Gastroesophageal sphincter (tissue), 4 donors: ENCODE results near the gene RASGRP3. TPM values are rescaled to one million over a fixed set of nuclear protein-coding genes. Genes with fewer than 3 reads are reported as not detected.

Source experiments
- ATAC-seq: fragments of 150-250 bp; one replicate; pipeline ENCODE4 v1.9.1; 2016; ENCODE audit warnings: mild to moderate bottlenecking, moderate library complexity
- H3K27ac ChIP-seq, 4 donors: fragments of 200-600 bp; sonication (generic) in 3 of 4; 1 replicate in 3 of 4; 2 replicates in 1 of 4; pipeline ENCODE4 v1.5.1; 2016 to 2019
- H3K27me3 ChIP-seq: fragments of 200-600 bp; sonication (generic); one replicate; pipeline ENCODE4 v1.5.1; 2019
- H3K36me3 ChIP-seq, 2 donors: fragments of 200-600 bp; sonication (generic); one replicate each; pipeline ENCODE4 v1.5.1; 2019; ENCODE audit warnings: control low read depth in 1 of 2
- H3K4me1 ChIP-seq, 3 donors: fragments of 200-600 bp; sonication (generic); 1 replicate in 2 of 3; 2 replicates in 1 of 3; pipeline ENCODE4 v1.5.1; 2016 to 2019; ENCODE audit warnings: control low read depth in 2 of 3
- H3K4me3 ChIP-seq, 2 donors: fragments of 200-600 bp; sonication (generic); one replicate each; pipeline ENCODE4 v1.5.1; 2019; ENCODE audit warnings: mild to moderate bottlenecking in 1 of 2, moderate library complexity in 1 of 2
- H3K9me3 ChIP-seq, 3 donors: fragments of 200-600 bp; sonication (generic); one replicate each; pipeline ENCODE4 v1.5.1; 2017 to 2019; ENCODE audit warnings: control low read depth in 2 of 3
- EP300 ChIP-seq: sonication (generic); formaldehyde crosslinking; IDR thresholded peaks from one replicate; pipeline ENCODE4 v1.6.1; 2017; ENCODE audit warnings: antibody characterized with exemption, mild to moderate bottlenecking
- POLR2A ChIP-seq, 2 donors: fragments of 450-650 bp; IDR thresholded peaks; one replicate each; pipeline ENCODE4 v1.6.1; 2017; ENCODE audit warnings: antibody characterized with exemption in 2 of 2, mild to moderate bottlenecking in 2 of 2, moderate library complexity in 1 of 2
- POLR2AphosphoS5 ChIP-seq: sonication (generic); formaldehyde crosslinking; IDR thresholded peaks from one replicate; pipeline ENCODE4 v1.6.1; 2017; ENCODE audit warnings: antibody characterized with exemption
- WGBS, 2 donors: methylation state at CpG; one replicate each; pipeline ENCODE4 v1.1.5; 2018; ENCODE audit warnings: low coverage in 1 of 2; 5-methylcytosine and 5-hydroxymethylcytosine counted together
- total RNA-seq, 4 donors: library from RNA; depleted of rRNA; stranded (reverse); fragments of >200 nt; gene quantifications; one replicate each; pipeline ENCODE4 v1.1.0, GENCODE V29; 2016
- TF ChIP-seq, protein P1 (sequence below), 4 experiments: fragments of 200-600 bp in 2 of 4; fragments of 450-650 bp in 2 of 4; sonication (generic) in 1 of 4; IDR thresholded peaks; one replicate each; pipeline ENCODE4 v1.5.1; 2017 to 2019; ENCODE audit warnings: antibody characterized with exemption in 4 of 4, mild to moderate bottlenecking in 2 of 4, moderate library complexity in 2 of 4

The RASGRP3 gene
- total RNA-seq, 4 donors from 2014 or later = 2.6 to 23.3 (median 8.3) TPM

DNA sequence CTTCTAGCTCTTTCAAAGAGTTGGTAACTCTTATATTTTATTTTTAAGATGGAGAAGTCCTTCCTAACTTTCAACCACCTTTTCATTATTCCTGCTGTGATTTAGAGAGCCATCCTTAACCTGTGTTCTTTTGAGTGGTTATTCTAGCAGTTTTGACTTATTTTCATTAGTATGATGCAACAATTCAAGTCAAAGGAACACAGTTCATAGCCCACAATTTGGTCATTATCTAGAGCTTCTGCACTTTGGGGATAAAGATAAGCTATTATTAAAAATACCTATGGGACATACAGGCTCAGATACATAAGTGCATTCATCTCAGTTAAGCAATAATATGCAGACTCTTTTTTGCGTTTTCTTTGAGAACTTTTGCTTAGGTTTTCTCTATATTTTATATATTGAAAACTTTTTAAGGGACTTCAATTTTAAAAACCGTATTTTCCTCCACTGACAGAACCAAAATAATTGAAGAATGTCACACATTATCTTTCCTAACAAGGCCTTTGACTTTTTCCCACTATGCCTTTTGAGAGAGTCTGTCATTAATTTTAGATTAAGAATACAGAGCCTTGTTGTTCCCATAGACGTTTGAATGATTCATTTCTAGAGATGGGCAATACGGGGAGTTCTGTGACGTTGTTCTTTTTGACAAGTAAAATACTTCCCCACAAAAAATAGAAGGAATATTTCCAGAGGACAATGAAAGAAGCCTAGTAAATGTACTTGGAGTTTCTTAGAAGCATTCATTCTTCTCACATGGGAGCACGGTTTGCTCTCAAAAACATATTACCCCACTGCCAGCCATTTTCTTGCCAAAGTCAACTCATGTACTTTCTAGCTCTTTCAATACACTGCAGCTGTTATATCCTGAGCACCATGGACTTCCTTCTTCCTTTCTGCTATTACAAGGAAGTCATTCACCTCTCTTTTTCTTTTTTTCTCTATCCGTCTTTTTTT lies 42.9 kb upstream of the RASGRP3 start:
- Histone ChIP-seq H3K27me3 (no peaks in the 10 kb centered on the region), H3K4me3 (no peak overlapping the region), H3K9me3 (no peaks in the 10 kb centered on the region), H3K36me3 (no peaks in the 10 kb centered on the region), H3K4me1 (peaks cover 3 to 49% (median 12%) of the 10 kb centered on the region in 3 donors), H3K27ac (peak overlapping the region in 2 of 4 donors; percentile 20 to 38)
- no peak for TF ChIP-seq POLR2A (IDR thresholded peaks at IDR 0.05)
- TF ChIP-seq EP300 = no peak
- TF ChIP-seq, protein P1, sequence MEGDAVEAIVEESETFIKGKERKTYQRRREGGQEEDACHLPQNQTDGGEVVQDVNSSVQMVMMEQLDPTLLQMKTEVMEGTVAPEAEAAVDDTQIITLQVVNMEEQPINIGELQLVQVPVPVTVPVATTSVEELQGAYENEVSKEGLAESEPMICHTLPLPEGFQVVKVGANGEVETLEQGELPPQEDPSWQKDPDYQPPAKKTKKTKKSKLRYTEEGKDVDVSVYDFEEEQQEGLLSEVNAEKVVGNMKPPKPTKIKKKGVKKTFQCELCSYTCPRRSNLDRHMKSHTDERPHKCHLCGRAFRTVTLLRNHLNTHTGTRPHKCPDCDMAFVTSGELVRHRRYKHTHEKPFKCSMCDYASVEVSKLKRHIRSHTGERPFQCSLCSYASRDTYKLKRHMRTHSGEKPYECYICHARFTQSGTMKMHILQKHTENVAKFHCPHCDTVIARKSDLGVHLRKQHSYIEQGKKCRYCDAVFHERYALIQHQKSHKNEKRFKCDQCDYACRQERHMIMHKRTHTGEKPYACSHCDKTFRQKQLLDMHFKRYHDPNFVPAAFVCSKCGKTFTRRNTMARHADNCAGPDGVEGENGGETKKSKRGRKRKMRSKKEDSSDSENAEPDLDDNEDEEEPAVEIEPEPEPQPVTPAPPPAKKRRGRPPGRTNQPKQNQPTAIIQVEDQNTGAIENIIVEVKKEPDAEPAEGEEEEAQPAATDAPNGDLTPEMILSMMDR (IDR thresholded peaks at IDR 0.05) = no peak
- no peak for TF ChIP-seq POLR2AphosphoS5
- 53 to 65% methylated on average over 6 to 7 of the region's 7 CpGs for WGBS, 2 donors
- peak; percentile 76 for ATAC-seq

DNA sequence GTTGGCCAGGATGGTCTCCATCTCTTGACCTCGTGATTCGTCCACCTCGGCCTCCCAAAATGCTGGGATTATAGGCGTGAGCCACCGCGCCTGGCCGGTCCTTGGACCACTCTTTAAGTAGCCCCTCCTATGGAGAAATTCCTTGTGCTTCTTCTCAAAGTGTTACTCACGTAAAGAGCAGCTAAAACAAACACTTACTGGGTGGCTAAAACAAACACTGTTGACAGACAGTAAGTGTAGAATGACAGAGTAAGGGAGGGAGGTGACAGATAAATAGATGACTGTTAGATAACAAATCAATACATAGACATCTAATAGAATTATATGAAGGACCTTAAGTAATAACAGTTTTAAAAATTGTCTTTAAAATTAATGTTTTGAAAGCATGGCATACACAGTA lies 40.9 kb upstream of the RASGRP3 start:
- TF ChIP-seq EP300 (no peak), POLR2AphosphoS5 (no peak), POLR2A (IDR thresholded peaks at IDR 0.05) (no peak)
- TF ChIP-seq, protein P1 (IDR thresholded peaks at IDR 0.05) = no peak
- Histone ChIP-seq H3K4me1 (peaks cover 3 to 39% (median 12%) of the 10 kb centered on the region in 3 donors), H3K9me3 (no peaks in the 10 kb centered on the region), H3K4me3 (no peak overlapping the region), H3K27me3 (no peaks in the 10 kb centered on the region), H3K27ac (peak overlapping the region in 1 of 4 donors; percentile 21), H3K36me3 (no peaks in the 10 kb centered on the region)
- WGBS, 2 donors = 60 to 74% methylated on average over 4 to 8 of the region's 8 CpGs
- no peak for ATAC-seq

DNA sequence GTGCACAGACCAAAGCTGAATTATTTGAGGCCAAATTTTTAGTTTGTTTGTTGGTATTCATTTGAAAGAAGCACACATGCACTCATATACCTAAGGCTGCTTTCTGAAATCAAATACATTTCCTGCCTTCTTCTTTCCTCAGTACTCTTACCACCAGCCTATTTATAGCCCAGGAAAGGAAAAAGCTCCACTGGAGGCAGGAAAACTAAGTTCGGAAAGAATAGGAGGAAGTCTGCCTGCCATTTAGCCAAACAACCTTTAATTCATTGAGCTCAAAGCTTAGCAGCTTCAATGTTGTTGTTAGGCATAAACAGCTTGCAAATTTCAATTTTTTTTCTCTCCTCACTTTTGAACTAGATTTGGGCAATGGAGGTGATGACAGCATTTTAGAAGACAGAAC lies 40.4 kb upstream of the RASGRP3 start:
- Histone ChIP-seq H3K27ac (peak overlapping the region in 2 of 4 donors; percentile 4 to 21), H3K4me1 (peaks cover 3 to 35% (median 12%) of the 10 kb centered on the region in 3 donors), H3K4me3 (no peak overlapping the region), H3K9me3 (no peaks in the 10 kb centered on the region), H3K27me3 (no peaks in the 10 kb centered on the region), H3K36me3 (no peaks in the 10 kb centered on the region)
- no peak for TF ChIP-seq POLR2AphosphoS5
- TF ChIP-seq, protein P1 (IDR thresholded peaks at IDR 0.05) = no peak
- no peak for TF ChIP-seq POLR2A (IDR thresholded peaks at IDR 0.05)
- TF ChIP-seq EP300 = no peak
- 0 to 31% methylated on average over 1 of the region's 1 CpG for WGBS, 2 donors
- ATAC-seq = no peak

GRCh38 chr2:33437297-33437696 lies 39.2 kb upstream of the RASGRP3 start:
- Histone ChIP-seq H3K27me3 (no peaks in the 10 kb centered on the region), H3K27ac (peak overlapping the region; percentile 50 to 79 (median 66)), H3K4me3 (peak overlapping the region in 1 of 2 donors; percentile 9), H3K9me3 (no peaks in the 10 kb centered on the region), H3K36me3 (no peaks in the 10 kb centered on the region), H3K4me1 (peaks cover 3 to 41% (median 12%) of the 10 kb centered on the region in 3 donors)
- 18 to 30% methylated on average over 4 of the region's 4 CpGs for WGBS, 2 donors
- no peak for ATAC-seq
- TF ChIP-seq POLR2A (IDR thresholded peaks at IDR 0.05) = no peak
- peak; percentile 68 for TF ChIP-seq POLR2AphosphoS5

GRCh38 chr2:33437815-33438214 lies 38.6 kb upstream of the RASGRP3 start:
- peaks cover 3 to 40% (median 12%) of the 10 kb centered on the region in 3 donors for H3K4me1 ChIP-seq
- ATAC-seq = no peak
- H3K36me3 ChIP-seq = no peaks in the 10 kb centered on the region
- 38 to 43% methylated on average over 2 of the region's 2 CpGs for WGBS, 2 donors
- H3K9me3 ChIP-seq = no peaks in the 10 kb centered on the region
- H3K27me3 ChIP-seq = no peaks in the 10 kb centered on the region
- no peak for TF ChIP-seq EP300
- TF ChIP-seq, protein P1 (IDR thresholded peaks at IDR 0.05) = no peak
- TF ChIP-seq POLR2A (IDR thresholded peaks at IDR 0.05) = no peak
- TF ChIP-seq POLR2AphosphoS5 = no peak
- peak overlapping the region in 1 of 2 donors; percentile 9 for H3K4me3 ChIP-seq
- peak overlapping the region; percentile 50 to 79 (median 66) for H3K27ac ChIP-seq
